Measurements from ENCODE around the gene NAV1.
"Not testable (repeated sequence)": the region's sequence is repeated elsewhere in the genome, so short reads cannot be mapped to it uniquely, and the experiment has no call there.

NAV1 gene

GRCh38 chr1:201549522-201549921 is 10.6 kb downstream of the NAV1 start:
- not testable (repeated sequence) for DNase-seq

GRCh38 chr1:201551096-201551495 is 12.2 kb downstream of the NAV1 start:
- no peak for DNase-seq

DNA sequence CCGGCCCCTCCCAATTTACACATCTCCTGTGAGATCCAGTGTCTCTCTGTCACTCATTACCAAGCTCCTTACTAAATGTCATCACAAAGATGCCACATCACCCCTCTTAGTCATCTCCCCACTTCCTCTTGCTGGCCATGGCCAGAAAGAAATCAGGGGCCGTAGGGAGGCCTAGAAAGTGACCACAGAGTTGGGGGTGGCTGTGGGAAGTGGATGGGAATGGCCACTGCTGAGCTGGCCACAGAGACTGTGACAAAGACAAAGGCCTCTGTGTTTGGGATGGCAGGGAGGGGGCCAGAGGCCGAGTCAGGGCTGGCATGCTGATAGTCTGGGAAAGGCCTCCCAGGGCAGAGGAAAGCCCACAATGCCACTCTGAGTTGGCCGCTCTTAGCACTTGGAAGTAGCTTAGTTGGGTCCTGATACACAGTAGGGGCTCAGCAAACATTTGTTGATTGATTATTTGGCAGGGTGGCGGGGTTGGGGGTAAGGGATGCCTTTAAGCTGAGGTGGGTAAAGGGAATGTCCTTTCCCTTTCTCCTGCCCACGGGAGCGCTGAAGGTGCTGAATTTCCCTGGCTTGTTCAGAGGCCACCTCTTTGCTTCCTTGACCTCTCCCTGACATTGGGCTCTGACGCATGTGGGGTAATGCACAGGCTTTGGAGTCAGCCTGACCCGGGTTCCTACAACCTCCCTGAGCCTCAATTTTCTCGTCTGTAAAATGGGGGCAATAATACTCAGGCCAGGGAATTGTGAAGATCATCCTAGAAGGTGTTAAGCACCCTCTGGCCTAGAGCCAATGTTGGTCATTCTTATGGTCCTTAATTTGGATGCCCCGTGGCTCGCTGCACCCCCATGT is 13.2 kb downstream of the NAV1 start:
- no peak for DNase-seq

GRCh38 chr1:201552941-201553351 is 14.0 kb downstream of the NAV1 start:
- no peak for DNase-seq

DNA sequence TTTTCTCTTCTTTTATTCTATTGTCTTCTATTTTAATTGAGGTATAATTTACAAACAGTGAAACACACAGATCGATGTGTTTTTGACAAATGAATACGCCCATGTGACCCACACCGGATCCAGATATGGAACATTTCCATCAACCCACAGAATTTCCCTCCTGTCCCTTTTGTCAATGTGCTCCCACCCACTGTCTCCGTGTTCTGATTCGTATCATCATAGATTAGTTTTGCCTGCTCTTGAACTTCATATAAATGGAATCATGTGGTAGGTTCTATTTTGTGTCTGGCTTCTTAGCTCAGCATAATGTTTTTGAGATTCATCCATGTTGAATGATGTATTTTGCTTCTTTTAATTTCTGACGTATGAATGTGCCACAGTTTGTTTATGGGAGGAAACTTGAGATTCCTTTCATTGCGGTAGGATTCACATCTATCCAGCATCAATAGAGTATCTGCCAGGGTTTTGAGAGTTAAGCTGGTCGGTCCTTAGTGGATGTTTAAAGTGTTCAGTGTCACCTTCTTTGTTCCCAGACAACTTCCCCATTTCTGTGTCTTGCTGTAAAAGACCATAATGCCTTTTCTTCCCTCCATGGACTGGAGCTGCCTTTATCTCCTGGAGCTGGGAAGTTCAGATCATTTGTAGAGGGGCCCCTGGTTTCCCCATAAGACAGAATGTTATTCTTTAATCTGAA is 14.7 kb downstream of the NAV1 start:
- no peak for DNase-seq

GRCh38 chr1:201554190-201554600 is 15.3 kb downstream of the NAV1 start:
- no peak for DNase-seq

DNA sequence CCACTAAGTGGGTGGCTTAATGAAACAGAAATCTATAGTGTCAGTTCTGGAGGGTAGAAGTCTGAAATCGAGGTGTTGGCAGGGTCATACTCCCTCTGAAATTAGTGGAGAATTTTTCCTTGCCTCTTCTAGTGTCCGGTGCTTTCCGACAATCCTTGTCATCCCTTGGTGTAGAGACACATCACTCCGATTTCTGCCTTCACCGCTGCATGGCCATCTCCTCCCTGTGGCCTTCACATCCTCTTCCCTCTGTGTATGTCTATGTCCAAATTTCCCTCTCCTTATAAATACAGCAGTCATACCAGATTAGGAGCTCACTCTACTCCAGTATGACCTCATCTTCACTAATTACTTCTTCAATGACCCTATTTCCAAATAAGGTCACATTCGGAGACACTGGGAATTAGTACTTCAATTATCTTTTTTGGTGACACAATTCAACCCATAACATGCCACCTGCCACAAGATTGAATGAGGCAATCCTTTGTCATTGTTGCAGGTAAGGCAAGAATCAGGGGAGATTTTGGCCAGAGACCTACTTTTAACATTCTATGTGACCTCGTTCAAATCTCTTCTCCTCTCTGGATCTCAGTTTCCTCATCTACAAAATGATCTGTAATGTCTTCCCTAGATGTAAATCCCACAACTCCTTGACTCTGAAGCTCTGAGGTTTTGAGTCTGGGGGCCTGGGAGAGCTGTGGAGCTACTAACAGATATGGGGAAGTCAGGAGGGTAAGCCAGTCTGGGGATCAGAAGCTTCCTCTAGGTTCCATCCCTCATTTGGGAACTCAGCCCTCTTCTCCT is 16.1 kb downstream of the NAV1 start:
- no peak for DNase-seq

GRCh38 chr1:201555593-201555945 is 16.6 kb downstream of the NAV1 start:
- no peak for DNase-seq

- no peak for DNase-seq
Observed at GRCh38 chr1:201556841-201557571, 18.1 kb downstream of the NAV1 start.

GRCh38 chr1:201557572-201557958 is 18.6 kb downstream of the NAV1 start:
- DNase-seq, result no peak

DNA sequence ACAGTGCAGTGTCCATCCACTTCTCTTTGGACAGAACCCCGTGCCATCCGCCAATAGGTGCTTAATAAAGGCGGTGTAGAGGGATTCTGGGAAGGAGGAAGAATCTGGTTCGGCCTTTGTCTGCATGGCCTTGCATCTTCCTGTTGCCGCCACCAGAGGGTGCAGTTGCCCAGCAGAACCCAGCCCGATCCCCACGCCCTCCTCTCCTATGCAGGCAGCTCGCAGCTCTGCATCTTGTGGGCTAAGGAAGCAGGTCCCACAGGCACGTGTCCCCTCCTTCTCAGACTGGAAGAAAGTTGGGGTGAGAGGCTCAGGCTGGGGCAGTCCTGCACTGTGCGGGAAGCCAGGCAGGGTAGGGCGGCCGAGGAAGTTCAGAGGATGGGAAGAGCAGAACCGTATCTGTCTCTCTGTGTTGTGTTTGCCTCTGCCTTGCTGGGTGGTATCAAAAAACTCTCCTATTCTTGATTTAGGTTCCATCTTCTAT is 20.8 kb downstream of the NAV1 start:
- DNase-seq, result peak; percentile 69

- DNase-seq, result no peak
Observed at GRCh38 chr1:201560328-201561194, 21.6 kb downstream of the NAV1 start.

- DNase-seq, result no peak
Observed at GRCh38 chr1:201561195-201561564, 22.3 kb downstream of the NAV1 start.

DNA sequence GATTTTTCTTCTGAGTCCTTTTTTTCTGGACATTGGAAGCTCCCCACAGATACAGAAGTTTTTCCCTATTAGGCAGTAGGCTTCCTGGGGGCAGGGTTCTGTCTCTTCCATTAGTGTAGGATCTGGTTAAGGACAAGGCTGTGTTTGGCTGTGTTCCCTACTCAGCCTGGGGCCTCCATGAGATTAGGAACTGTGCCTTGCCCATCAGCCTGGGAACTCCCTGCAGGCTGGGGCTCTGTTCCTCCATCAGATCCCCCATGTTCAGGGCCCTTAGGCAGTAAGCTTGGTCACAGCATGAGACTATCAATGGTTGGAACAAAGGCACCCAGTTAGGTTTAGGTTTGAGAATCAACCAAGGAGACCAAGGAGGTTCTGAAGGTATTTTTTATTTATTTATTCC is 22.7 kb downstream of the NAV1 start:
- DNase-seq, result no peak

DNA sequence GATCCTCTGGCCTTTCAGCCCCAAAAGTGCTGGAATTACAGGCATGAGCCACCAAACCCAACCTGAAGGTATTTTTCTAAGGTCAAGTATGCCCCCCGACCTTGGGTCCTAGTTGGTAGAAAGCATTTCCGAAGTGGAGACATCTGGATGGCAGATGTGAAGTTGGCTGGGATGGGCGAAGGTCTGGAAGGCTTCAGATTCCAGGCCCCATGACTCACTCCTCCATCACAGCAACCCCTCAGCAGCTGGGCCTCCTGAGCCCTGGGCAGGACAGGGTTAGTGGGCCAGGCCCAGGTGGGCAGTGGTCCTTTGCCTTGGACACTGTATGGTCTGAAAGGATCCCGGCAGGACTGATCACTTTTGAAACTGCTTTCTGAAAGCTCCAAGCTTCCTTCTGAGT is 23.3 kb downstream of the NAV1 start:
- DNase-seq, result no peak

DNA sequence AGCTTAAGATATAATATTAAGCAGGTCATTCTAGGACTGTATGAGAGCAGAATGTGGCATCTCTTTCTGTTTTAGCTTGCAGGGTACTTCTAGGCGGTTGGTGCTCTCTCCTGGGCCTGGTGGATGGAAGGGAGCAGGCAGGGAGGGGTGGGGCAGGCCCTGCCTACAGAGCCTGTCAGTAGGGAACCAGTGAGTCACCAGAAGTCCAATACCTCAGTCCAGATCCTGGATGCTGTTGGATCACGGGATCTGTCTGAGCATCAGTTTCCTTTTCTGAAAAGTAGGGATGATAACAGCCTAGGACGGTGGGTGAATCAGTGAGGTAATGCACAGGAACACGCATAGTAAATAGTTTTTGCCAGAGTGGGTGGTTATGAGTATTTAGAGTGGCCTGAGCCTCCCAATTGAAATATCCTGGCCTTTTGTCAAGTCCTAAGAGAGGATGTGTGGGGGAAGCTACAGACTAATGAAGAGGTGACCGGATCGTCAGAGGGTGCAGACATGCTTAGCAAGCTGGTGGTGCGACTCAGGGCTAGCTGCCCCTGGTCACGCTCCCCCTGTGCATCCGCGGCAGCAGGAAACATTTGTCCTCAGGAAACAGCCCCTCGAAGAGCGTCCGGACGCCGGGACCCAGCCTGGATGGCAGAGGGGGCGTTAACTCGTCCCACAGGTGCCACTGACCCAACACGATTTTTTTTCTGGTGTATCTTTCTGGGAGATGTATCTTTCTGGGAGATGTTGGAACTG is 23.9 kb downstream of the NAV1 start:
- DNase-seq, result no peak

DNA sequence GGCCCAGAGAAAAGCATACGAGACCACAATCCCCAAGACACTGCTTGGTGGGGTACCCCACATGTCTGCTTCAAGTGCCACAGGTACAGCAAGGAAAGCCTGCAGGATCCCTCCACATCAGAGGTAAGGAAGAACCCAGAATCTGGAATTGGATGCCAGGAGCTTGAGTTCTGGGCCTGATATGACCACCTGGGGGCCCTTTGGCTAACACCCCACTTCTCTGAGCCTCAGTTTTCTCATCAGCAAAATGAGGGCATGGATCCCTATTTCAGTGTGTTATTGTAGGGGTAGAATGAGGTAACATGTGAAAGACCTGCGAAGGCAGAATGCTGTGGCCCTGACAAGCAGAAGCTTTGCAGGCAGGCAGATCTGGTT is 24.5 kb downstream of the NAV1 start:
- DNase-seq, result no peak

GRCh38 chr1:201563941-201564340 is 25.0 kb downstream of the NAV1 start:
- DNase-seq, result no peak

GRCh38 chr1:201565024-201565730 is 26.2 kb downstream of the NAV1 start:
- no peak for DNase-seq

GRCh38 chr1:201565771-201566528 is 27.0 kb downstream of the NAV1 start:
- no peak for DNase-seq
